Left lung (tissue), 10 donors: ENCODE results near the gene MAP7D3. TPM values are rescaled to one million over a fixed set of nuclear protein-coding genes. Genes with fewer than 3 reads are reported as not detected.

Experiments used
- ATAC-seq: fragments of 200-7000 bp; cut with Tn5 transposase; one replicate; pipeline ENCODE4 v1.9.1; 2020; ENCODE audit warnings: moderate library complexity
- DNase-seq, 4 donors: peaks; one replicate each; pipeline ENCODE4 v3.0.0-alpha.2; 2013 to 2020
- H3K27ac ChIP-seq, 2 donors: fragments of 200-600 bp; sonication (generic) in 1 of 2; one replicate each; pipeline versions ENCODE4 v1.5.0 to v1.8.0; 2020 to 2021
- H3K27me3 ChIP-seq, 2 donors: fragments of 200-600 bp; sonication (generic) in 1 of 2; one replicate each; pipeline versions ENCODE4 v1.5.0 to v1.8.0; 2020 to 2021
- H3K36me3 ChIP-seq, 2 donors: fragments of 200-600 bp; sonication (generic) in 1 of 2; one replicate each; pipeline versions ENCODE4 v1.5.0 to v1.8.0; 2020 to 2021
- H3K4me1 ChIP-seq, 2 donors: fragments of 200-600 bp; one replicate each; pipeline ENCODE4 v1.8.0; 2021
- H3K4me3 ChIP-seq, 2 donors: fragments of 200-600 bp; sonication (generic) in 1 of 2; one replicate each; pipeline versions ENCODE4 v1.5.0 to v1.8.0; 2020 to 2021; ENCODE audit warnings: mild to moderate bottlenecking in 1 of 2
- H3K9me3 ChIP-seq, 2 donors: fragments of 200-600 bp; sonication (generic) in 1 of 2; one replicate each; pipeline versions ENCODE4 v1.5.0 to v1.8.0; 2020 to 2021
- CTCF ChIP-seq, 2 donors: fragments of 200-600 bp; sonication (generic) in 1 of 2; IDR thresholded peaks; one replicate each; pipeline versions ENCODE4 v1.5.0 to v1.8.0; 2021; ENCODE audit warnings: antibody characterized with exemption in 2 of 2
- intact Hi-C, 2 donors: fragments of 100-400 bp; cut with DNase I; formaldehyde crosslinking; loops; one replicate each; pipeline versions ENCODE4 v1.11.2 to v1.14.2; 2022
- polyA plus RNA-seq, 6 donors: library from polyadenylated mRNA; unstranded; fragments of 120-200 nt; gene quantifications; one replicate each; pipeline ENCODE4 v1.2.1, GENCODE V29; 2013; ENCODE audit not compliant: insufficient read length in 6 of 6
- total RNA-seq, 2 donors: library from RNA; stranded (reverse); fragmentation: NEBNext Ultra II Directional; extraction: Animal tissue kit (Norgen Biotek cat#: 25700); gene quantifications; one replicate each; pipeline ENCODE4 v1.2.1, GENCODE V29; 2021
- donor health status: DM: no; HTN: yes; CAD: no.
- donor health status: DM: no; HTN: no; CAD: no.

MAP7D3 gene
- total and polyA plus RNA-seq, 8 donors: 7.6 to 19.7 (median 16.5) TPM

GRCh38 chrX:136199365-136199764 is 51.8 kb downstream of the MAP7D3 start:
- no peaks in the 10 kb centered on the region for H3K27me3 ChIP-seq
- intact Hi-C loops: no loop called here
- TF ChIP-seq CTCF (IDR thresholded peaks at IDR 0.05): no peak
- H3K4me3 ChIP-seq: no peak overlapping the region
- no peaks in the 10 kb centered on the region for H3K36me3 ChIP-seq
- no peaks in the 10 kb centered on the region for H3K9me3 ChIP-seq
- H3K4me1 ChIP-seq: peaks cover 6 to 8% of the 10 kb centered on the region in 2 donors
- DNase-seq (no peak), ATAC-seq (no peak)
- H3K27ac ChIP-seq: no peak overlapping the region

DNA sequence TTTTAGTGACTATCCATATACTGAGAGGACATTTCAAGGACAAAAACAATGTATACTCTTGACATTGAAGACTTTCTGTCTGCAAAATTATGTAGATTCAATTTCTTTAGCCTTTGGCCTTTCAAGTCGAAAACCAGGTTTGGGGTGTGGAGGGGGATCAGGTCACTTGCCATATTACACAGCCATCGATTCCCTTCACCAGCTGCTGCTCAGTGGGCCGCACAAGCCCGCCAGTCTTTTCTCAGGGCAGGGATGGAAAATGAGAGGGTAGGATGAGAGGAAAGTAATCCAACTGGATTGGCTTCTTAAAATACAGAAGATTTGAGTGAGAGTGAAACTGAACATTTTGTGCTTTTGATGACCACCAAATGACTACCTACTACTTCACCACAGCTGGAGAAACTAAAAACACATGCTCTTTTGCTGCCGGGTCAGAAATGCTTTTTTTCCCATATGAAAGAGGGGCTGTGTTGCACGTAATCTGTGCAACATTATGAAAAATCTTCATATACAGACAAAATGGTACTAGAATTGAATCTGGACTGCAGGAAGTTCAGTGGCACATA is 52.4 kb downstream of the MAP7D3 start:
- Histone ChIP-seq H3K27me3 (no peaks in the 10 kb centered on the region), H3K27ac (no peak overlapping the region), H3K4me1 (peaks cover 0 to 4% of the 10 kb centered on the region in 2 donors), H3K4me3 (no peak overlapping the region), H3K36me3 (no peaks in the 10 kb centered on the region), H3K9me3 (no peaks in the 10 kb centered on the region)
- no peak for TF ChIP-seq CTCF (IDR thresholded peaks at IDR 0.05)
- intact Hi-C loops: no loop called here
- ATAC-seq (no peak), DNase-seq (no peak)

GRCh38 chrX:136198010-136198409 is 53.2 kb downstream of the MAP7D3 start:
- no peaks in the 10 kb centered on the region for H3K36me3 ChIP-seq
- DNase-seq: no peak
- no peak overlapping the region for H3K27ac ChIP-seq
- H3K27me3 ChIP-seq: no peaks in the 10 kb centered on the region
- no peaks in the 10 kb centered on the region for H3K9me3 ChIP-seq
- no peak for ATAC-seq
- peaks cover 4 to 5% of the 10 kb centered on the region in 2 donors for H3K4me1 ChIP-seq
- no peak for TF ChIP-seq CTCF (IDR thresholded peaks at IDR 0.05)
- intact Hi-C loops: no loop called here
- H3K4me3 ChIP-seq: no peak overlapping the region

- Histone ChIP-seq H3K36me3 (no peaks in the 10 kb centered on the region), H3K9me3 (no peaks in the 10 kb centered on the region), H3K27ac (peak overlapping the region in 1 of 2 donors; percentile 5), H3K4me3 (no peak overlapping the region), H3K4me1 (peaks cover 4 to 9% of the 10 kb centered on the region in 2 donors), H3K27me3 (peaks cover 0 to 4% of the 10 kb centered on the region in 2 donors)
- ATAC-seq: no peak
- TF ChIP-seq CTCF (IDR thresholded peaks at IDR 0.05): no peak
- intact Hi-C loops: no loop called here
- no peak for DNase-seq
These were observed 54.5 kb downstream of the MAP7D3 start for GRCh38 chrX:136196691-136197155.

GRCh38 chrX:136195247-136195646 is 56.0 kb downstream of the MAP7D3 start:
- H3K27ac ChIP-seq: no peak overlapping the region
- H3K4me1 ChIP-seq: peaks cover 0 to 19% of the 10 kb centered on the region in 2 donors
- H3K27me3 ChIP-seq: peaks cover 0 to 4% of the 10 kb centered on the region in 2 donors
- no peak for TF ChIP-seq CTCF (IDR thresholded peaks at IDR 0.05)
- DNase-seq (no peak), ATAC-seq (no peak)
- H3K9me3 ChIP-seq: no peaks in the 10 kb centered on the region
- H3K4me3 ChIP-seq: no peak overlapping the region
- H3K36me3 ChIP-seq: no peaks in the 10 kb centered on the region
- intact Hi-C loops: no loop called here
